SK-N-SH treated with all-trans-retinoic acid at 6 μM for 48 hours (cell line): ENCODE data around the gene STEAP3.

Source experiments
- ATAC-seq: fragments of 200-7000 bp; cut with Tn5 transposase; 3 replicates; pipeline ENCODE4 v1.9.1; 2020; ENCODE audit warnings: mild to moderate bottlenecking, moderate library complexity
- ARNTL ChIP-seq: fragments of 450-650 bp; formaldehyde crosslinking; IDR thresholded peaks from 2 replicates; pipeline ENCODE4 v1.5.0; 2020; ENCODE audit warnings: low read depth, mild to moderate bottlenecking, moderate library complexity, borderline replicate concordance
- BACH2 ChIP-seq: fragments of 250-450 bp; sonication (Bioruptor Pico); IDR thresholded peaks from 2 replicates; pipeline ENCODE4 v1.9.0; 2021; ENCODE audit warnings: mild to moderate bottlenecking, borderline replicate concordance
- CREB5 ChIP-seq: fragments of 250-450 bp; sonication (Bioruptor Pico); IDR thresholded peaks from 2 replicates; pipeline ENCODE4 v1.5.1; 2020; ENCODE audit warnings: low read depth, mild to moderate bottlenecking, moderate library complexity
- CSDC2 ChIP-seq: fragments of 250-450 bp; sonication (Bioruptor Pico); IDR thresholded peaks from 2 replicates; pipeline ENCODE4 v1.5.0; 2020; ENCODE audit warnings: mild to moderate bottlenecking, moderate library complexity
- CSRNP3 ChIP-seq: fragments of 250-450 bp; sonication (Bioruptor Pico); IDR thresholded peaks from 2 replicates; pipeline ENCODE4 v1.5.1; 2021; ENCODE audit warnings: mild to moderate bottlenecking, moderate library complexity
- ESRRG ChIP-seq: fragments of 250-450 bp; sonication (Bioruptor Pico); IDR thresholded peaks from 2 replicates; pipeline ENCODE4 v1.6.1; 2021; ENCODE audit warnings: mild to moderate bottlenecking
- GLIS3 ChIP-seq: fragments of 250-450 bp; sonication (Bioruptor Pico); IDR thresholded peaks from 2 replicates; pipeline ENCODE4 v1.5.0; 2020; ENCODE audit warnings: mild to moderate bottlenecking, moderate library complexity
- ISL1 ChIP-seq: fragments of 250-450 bp; sonication (Bioruptor Pico); IDR thresholded peaks from 2 replicates; pipeline ENCODE4 v2.1.2; 2022; ENCODE audit warnings: mild to moderate bottlenecking, moderate library complexity
- OSR1 ChIP-seq: fragments of 250-450 bp; sonication (Bioruptor Pico); IDR thresholded peaks from 2 replicates; pipeline ENCODE4 v1.8.0; 2022; ENCODE audit warnings: moderate library complexity, mild to moderate bottlenecking, inconsistent platforms
- PATZ1 ChIP-seq: fragments of 250-450 bp; sonication (Bioruptor Pico); IDR thresholded peaks from 2 replicates; pipeline ENCODE4 v1.8.0; 2020; ENCODE audit warnings: mild to moderate bottlenecking, moderate library complexity, borderline replicate concordance
- PPARA ChIP-seq: fragments of 250-450 bp; sonication (Bioruptor Pico); IDR thresholded peaks from 2 replicates; pipeline ENCODE4 v1.5.0; 2020; ENCODE audit warnings: mild to moderate bottlenecking, borderline replicate concordance
- RARB ChIP-seq: fragments of 250-450 bp; sonication (Bioruptor Pico); IDR thresholded peaks from 2 replicates; pipeline ENCODE4 v1.8.0; 2021; ENCODE audit warnings: mild to moderate bottlenecking, moderate library complexity
- TCF4 ChIP-seq: fragments of 250-450 bp; sonication (Bioruptor Pico); IDR thresholded peaks from 2 replicates; pipeline ENCODE4 v1.8.0; 2021; ENCODE audit warnings: mild to moderate bottlenecking, moderate library complexity, borderline replicate concordance
- TOX ChIP-seq: fragments of 250-450 bp; sonication (Bioruptor Pico); IDR thresholded peaks from 2 replicates; pipeline ENCODE4 v1.8.0; 2021; ENCODE audit warnings: mild to moderate bottlenecking, moderate library complexity, borderline replicate concordance
- TSHZ2 ChIP-seq: fragments of 250-450 bp; sonication (Bioruptor Pico); IDR thresholded peaks from 2 replicates; pipeline ENCODE4 v1.5.0; 2020; ENCODE audit warnings: mild to moderate bottlenecking, moderate library complexity
- ZC3H10 ChIP-seq: fragments of 250-450 bp; sonication (Bioruptor Pico); IDR thresholded peaks from 2 replicates; pipeline ENCODE4 v1.5.1; 2021; ENCODE audit warnings: mild to moderate bottlenecking, moderate library complexity
- ZFP3 ChIP-seq: fragments of 250-450 bp; sonication (Bioruptor Pico); IDR thresholded peaks from 2 replicates; pipeline ENCODE4 v1.5.0; 2020; ENCODE audit warnings: mild to moderate bottlenecking, moderate library complexity
- ZFP30 ChIP-seq: fragments of 450-650 bp; formaldehyde crosslinking; IDR thresholded peaks from 2 replicates; pipeline ENCODE4 v1.5.0; 2022; ENCODE audit warnings: mild to moderate bottlenecking, moderate library complexity
- ZNF70 ChIP-seq: fragments of 450-650 bp; formaldehyde crosslinking; IDR thresholded peaks from 2 replicates; pipeline ENCODE4 v1.5.0; 2020; ENCODE audit warnings: mild to moderate bottlenecking, moderate library complexity
- ZNF8 ChIP-seq: fragments of 450-650 bp; formaldehyde crosslinking; IDR thresholded peaks from 2 replicates; pipeline ENCODE4 v1.5.0; 2020; ENCODE audit warnings: mild to moderate bottlenecking, moderate library complexity

The STEAP3 gene

GRCh38 chr2:119248311-119248710, 24.7 kb downstream of the STEAP3 start:
- ATAC-seq: no peak
- TF ChIP-seq ZC3H10 (CRISPR knock-in tag): no peak

GRCh38 chr2:119248751-119249150, 25.1 kb downstream of the STEAP3 start:
- no peak for ATAC-seq
- TF ChIP-seq TSHZ2 (CRISPR knock-in tag) (no peak), ZC3H10 (CRISPR knock-in tag) (no peak)

- ATAC-seq: no peak
- no peak for TF ChIP-seq ISL1 (CRISPR knock-in tag)
- TF ChIP-seq PATZ1 (CRISPR knock-in tag): no peak
Observed at GRCh38 chr2:119249311-119249710, 25.7 kb downstream of the STEAP3 start.

GRCh38 chr2:119249855-119250717, 26.5 kb downstream of the STEAP3 start:
- no peak for ATAC-seq
- TF ChIP-seq ZC3H10 (CRISPR knock-in tag) (no peak), ZFP3 (CRISPR knock-in tag) (no peak), TSHZ2 (CRISPR knock-in tag) (no peak), ESRRG (CRISPR knock-in tag) (no peak), ARNTL (CRISPR knock-in tag) (no peak), ZFP30 (CRISPR knock-in tag) (no peak), GLIS3 (no peak), CREB5 (CRISPR knock-in tag) (no peak), CSRNP3 (CRISPR knock-in tag) (no peak), OSR1 (CRISPR knock-in tag) (no peak), CSDC2 (CRISPR knock-in tag) (no peak), RARB (no peak), BACH2 (CRISPR knock-in tag) (no peak), ISL1 (CRISPR knock-in tag) (no peak), PPARA (CRISPR knock-in tag) (no peak), TCF4 (CRISPR knock-in tag) (no peak), TOX (CRISPR knock-in tag) (no peak), ZNF8 (no peak), ZNF70 (no peak), PATZ1 (CRISPR knock-in tag) (no peak)
- TF ChIP-seq, all 23 proteins: peak for 0
